ENCODE data around the gene BCL2L1.

- TF ChIP-seq EZH2 (IDR thresholded peaks at IDR 0.05; ENCODE audit: borderline replicate concordance, insufficient read depth, low read length, poor library complexity, severe bottlenecking) (no peak), CTCF (IDR thresholded peaks at IDR 0.05; ENCODE audit: poor library complexity, severe bottlenecking) (no peak), REST (IDR thresholded peaks at IDR 0.05; ENCODE audit: borderline replicate concordance) (no peak), RAD21 (conservative IDR thresholded peaks at IDR 0.05) (no peak)
These were observed 16.8 kb downstream of the BCL2L1 start for GRCh38 chr20:31705598-31706597.
